SK-MEL-5 (cell line): ENCODE data around the gene PRELID1. TPM values are rescaled to one million over a fixed set of nuclear protein-coding genes. Genes with fewer than 3 reads are reported as not detected.
"Not testable (repeated sequence)": the region's sequence is repeated elsewhere in the genome, so short reads cannot be mapped to it uniquely, and the experiment has no call there.

Experiments
- DNase-seq: peaks from one replicate; pipeline ENCODE4 v3.0.0-alpha.2; 2016; ENCODE audit warnings: low read depth, low spot score
- in situ Hi-C: cut with HindIII; loops from 2 replicates; pipeline ENCODE4 v1.10.0; 2016; ENCODE audit warnings: low sequenced_read_pairs, high pct_unique_total_duplicates, low pct_unique_long_range_greater_than_20kb
- total RNA-seq: library from RNA; depleted of rRNA; stranded (reverse); fragments of >200 nt; shearing (Covaris generic); gene quantifications from 2 replicates; pipeline ENCODE4 v1.2.3, GENCODE V29; 2014; rRNA removed

PRELID1 gene
- total RNA-seq, 1 experiment from 2014 or later: 221 TPM

- DNase-seq, in situ Hi-C loops: not testable (repeated sequence)
Observed at GRCh38 chr5:177343000-177343399, 39.4 kb downstream of the PRELID1 start.

- DNase-seq: no peak
- in situ Hi-C loops: no loop called here
Observed at GRCh38 chr5:177343777-177344176, 40.2 kb downstream of the PRELID1 start.

- no peak for DNase-seq
- in situ Hi-C loops: no loop called here
Observed at GRCh38 chr5:177344891-177345290, 41.3 kb downstream of the PRELID1 start.

GRCh38 chr5:177346820-177347219, 43.2 kb downstream of the PRELID1 start:
- in situ Hi-C loops: no loop called here
- DNase-seq: no peak

- no peak for DNase-seq
- in situ Hi-C loops: no loop called here
Observed at GRCh38 chr5:177347699-177348098, 44.1 kb downstream of the PRELID1 start.

GRCh38 chr5:177349362-177349647, 45.7 kb downstream of the PRELID1 start:
- DNase-seq: no peak
- in situ Hi-C loops: no loop called here

GRCh38 chr5:177349762-177350161, 46.2 kb downstream of the PRELID1 start:
- in situ Hi-C loops: no loop called here
- DNase-seq: no peak

- in situ Hi-C loops: no loop called here
- no peak for DNase-seq
Observed at GRCh38 chr5:177350776-177351391, 47.3 kb downstream of the PRELID1 start.

GRCh38 chr5:177351392-177352329, 48.1 kb downstream of the PRELID1 start, which contains the start of gene LMAN2:
Gene LMAN2, minus strand, starts transcription at chr5:177351668. Its CDS starts 21 bp downstream, at chr5:177351647.
- DNase-seq: peak; percentile 93
- in situ Hi-C loops: no loop called here

GRCh38 chr5:177353093-177353492, 49.5 kb downstream of the PRELID1 start:
- DNase-seq: no peak
- in situ Hi-C loops: no loop called here

GRCh38 chr5:177354256-177354655, 50.7 kb downstream of the PRELID1 start:
- no peak for DNase-seq
- in situ Hi-C loops: no loop called here

- DNase-seq: no peak
- in situ Hi-C loops: no loop called here
Observed at GRCh38 chr5:177354711-177355110, 51.1 kb downstream of the PRELID1 start.

GRCh38 chr5:177355162-177355867, 51.7 kb downstream of the PRELID1 start:
- in situ Hi-C loops: no loop called here
- no peak for DNase-seq

GRCh38 chr5:177355868-177356168, 52.2 kb downstream of the PRELID1 start:
- in situ Hi-C loops: no loop called here

More at GRCh38 chr5:177355868-177356168, 52.2 kb downstream of the PRELID1 start:
- DNase-seq: no peak

Other genes starting within 250 kb of the PRELID1 start
- gene FGFR4, start 216.9 kb upstream of the PRELID1 start, total RNA-seq: 15.2 and 16.6 TPM in 2 replicates
- 21.9 and 23.5 TPM in 2 replicates for gene NSD1, start 170.0 kb upstream of the PRELID1 start, total RNA-seq
- 11.0 and 14.9 TPM in 2 replicates for gene RAB24, start 80 bp upstream of the PRELID1 start, total RNA-seq
- gene MXD3, start 8.1 kb downstream of the PRELID1 start, total RNA-seq: 1.9 and 3.6 TPM in 2 replicates
- gene LMAN2, start 47.9 kb downstream of the PRELID1 start, total RNA-seq: 273 and 299 TPM in 2 replicates
- gene RGS14, start 54.1 kb downstream of the PRELID1 start, total RNA-seq: 12.3 and 15.7 TPM in 2 replicates
- 0.16 and 0.19 TPM in 2 replicates for gene SLC34A1, start 80.6 kb downstream of the PRELID1 start, total RNA-seq
- not detected in 2 replicates for gene PFN3, start 96.9 kb downstream of the PRELID1 start, total RNA-seq
- gene F12, start 105.8 kb downstream of the PRELID1 start, total RNA-seq: 6.0 and 8.2 TPM in 2 replicates
- gene GRK6, start 122.9 kb downstream of the PRELID1 start, total RNA-seq: 18.9 and 19.4 TPM in 2 replicates
- gene PRR7, start 143.0 kb downstream of the PRELID1 start, total RNA-seq: 34.4 and 38.8 TPM in 2 replicates
- 41.6 and 49.0 TPM in 2 replicates for gene DBN1, start 169.8 kb downstream of the PRELID1 start, total RNA-seq
- 15.8 and 16.8 TPM in 2 replicates for gene PDLIM7, start 193.8 kb downstream of the PRELID1 start, total RNA-seq
- gene DOK3, start 206.0 kb downstream of the PRELID1 start, total RNA-seq: 0.98 and 2.0 TPM in 2 replicates
- 131 and 145 TPM in 2 replicates for gene DDX41, start 213.2 kb downstream of the PRELID1 start, total RNA-seq